Neural crest cell (in vitro differentiated cells): ENCODE measurements around the gene COPG2. TPM values are rescaled to one million over a fixed set of nuclear protein-coding genes. Genes with fewer than 3 reads are reported as not detected.

Experiments
- DNase-seq: peaks from one replicate; pipeline ENCODE4 v3.0.0; 2021; ENCODE audit warnings: low read depth, mixed read lengths, low spot score
- H3K27ac Mint-ChIP-seq: one replicate; pipeline ENCODE4 v1.8.0; 2021; ENCODE audit warnings: mild to moderate bottlenecking, mixed read lengths; ENCODE audit not compliant: unreplicated experiment
- H3K27me3 Mint-ChIP-seq: 2 replicates; pipeline ENCODE4 v1.8.0; 2021; ENCODE audit warnings: low read depth, mild to moderate bottlenecking, mixed read lengths
- H3K36me3 Mint-ChIP-seq: 2 replicates; pipeline ENCODE4 v1.8.0; 2021; ENCODE audit warnings: low read depth, mild to moderate bottlenecking, mixed read lengths
- H3K4me1 Mint-ChIP-seq: 2 replicates; pipeline ENCODE4 v1.8.0; 2021; ENCODE audit warnings: mixed read lengths
- H3K4me3 Mint-ChIP-seq: one replicate; pipeline ENCODE4 v1.8.0; 2021; ENCODE audit warnings: mild to moderate bottlenecking, mixed read lengths
- H3K9me3 Mint-ChIP-seq: 2 replicates; pipeline ENCODE4 v1.8.0; 2021; ENCODE audit warnings: mixed read lengths
- CTCF ChIP-seq: fragments of 200-600 bp; sonication (generic); conservative IDR thresholded peaks from 2 replicates; pipeline ENCODE4 v1.5.0; 2021; ENCODE audit warnings: antibody characterized with exemption, mild to moderate bottlenecking
- total RNA-seq: library from RNA; stranded (reverse); gene quantifications from 2 replicates; pipeline ENCODE4 v1.2.1, GENCODE V29; 2021

The COPG2 gene
- total RNA-seq, 1 donor from 2014 or later = 62.7 TPM

DNA sequence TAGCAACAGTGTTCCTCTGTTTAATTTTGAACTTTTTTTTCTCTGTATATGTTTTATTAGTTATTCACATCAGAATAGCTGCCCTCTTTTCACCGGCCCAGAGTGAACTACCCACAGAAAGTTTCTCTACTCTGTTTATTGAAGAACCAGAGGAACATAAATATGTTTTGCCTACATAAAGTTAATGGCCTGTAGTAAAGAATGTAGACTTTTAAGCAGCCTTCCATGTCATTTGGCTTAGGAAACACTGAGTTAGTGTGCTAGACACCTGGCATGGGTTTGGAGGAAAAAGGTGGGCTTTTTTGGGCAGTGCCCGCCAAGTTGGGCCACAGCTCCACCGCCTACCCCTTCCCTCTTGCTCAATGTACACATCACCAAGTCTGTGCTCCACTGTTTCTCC, 185.5 kb downstream of the COPG2 start:
- no peak for DNase-seq
- TF ChIP-seq CTCF = no peak
- Mint-ChIP-seq H3K36me3 (no peaks in the 10 kb centered on the region), H3K9me3 (peaks cover 6% of the 10 kb centered on the region), H3K27me3 (peaks cover 8% of the 10 kb centered on the region), H3K4me3 (no peak overlapping the region), H3K27ac (no peak overlapping the region), H3K4me1 (peaks cover 25% of the 10 kb centered on the region)

- peaks cover 6% of the 10 kb centered on the region for H3K9me3 Mint-ChIP-seq
- peaks cover 20% of the 10 kb centered on the region for H3K4me1 Mint-ChIP-seq
- no peak overlapping the region for H3K4me3 Mint-ChIP-seq
- H3K27me3 Mint-ChIP-seq = peaks cover 8% of the 10 kb centered on the region
- TF ChIP-seq CTCF = no peak
- H3K36me3 Mint-ChIP-seq = no peaks in the 10 kb centered on the region
- DNase-seq = no peak
- no peak overlapping the region for H3K27ac Mint-ChIP-seq
Measured at GRCh38 chr7:130481898-130482297, 186.7 kb downstream of the COPG2 start.

- no peaks in the 10 kb centered on the region for H3K9me3 Mint-ChIP-seq
- DNase-seq = no peak
Measured at GRCh38 chr7:130479716-130480400, 188.7 kb downstream of the COPG2 start.

DNA sequence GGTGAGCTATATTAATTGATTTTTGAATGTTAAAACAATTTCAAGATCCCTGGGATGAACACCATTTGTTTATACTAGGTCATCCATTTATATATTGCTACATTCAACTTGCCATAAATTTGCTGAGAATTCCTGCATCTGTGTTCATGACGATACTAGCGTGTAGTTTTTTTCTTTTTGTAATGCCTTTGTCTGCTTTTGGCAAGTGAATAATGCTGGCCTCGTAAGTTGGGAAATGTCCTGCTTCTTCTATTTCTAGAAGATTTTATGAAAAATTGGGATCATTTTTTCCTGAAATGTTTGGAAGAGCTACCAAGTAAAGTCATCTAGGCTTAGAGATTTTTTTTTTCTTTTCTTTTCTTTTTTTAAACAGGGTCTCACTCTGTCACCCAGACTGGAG, 189.6 kb downstream of the COPG2 start:
- TF ChIP-seq CTCF = no peak
- Mint-ChIP-seq H3K36me3 (no peaks in the 10 kb centered on the region), H3K9me3 (no peaks in the 10 kb centered on the region), H3K4me1 (peaks cover 18% of the 10 kb centered on the region), H3K27me3 (no peaks in the 10 kb centered on the region), H3K4me3 (no peak overlapping the region), H3K27ac (no peak overlapping the region)
- no peak for DNase-seq

More at GRCh38 chr7:130479716-130480400, 188.7 kb downstream of the COPG2 start:
- H3K36me3 Mint-ChIP-seq = no peaks in the 10 kb centered on the region
- no peak overlapping the region for H3K4me3 Mint-ChIP-seq
- peaks cover 21% of the 10 kb centered on the region for H3K4me1 Mint-ChIP-seq
- no peaks in the 10 kb centered on the region for H3K27me3 Mint-ChIP-seq
- no peak overlapping the region for H3K27ac Mint-ChIP-seq
- no peak for TF ChIP-seq CTCF

DNA sequence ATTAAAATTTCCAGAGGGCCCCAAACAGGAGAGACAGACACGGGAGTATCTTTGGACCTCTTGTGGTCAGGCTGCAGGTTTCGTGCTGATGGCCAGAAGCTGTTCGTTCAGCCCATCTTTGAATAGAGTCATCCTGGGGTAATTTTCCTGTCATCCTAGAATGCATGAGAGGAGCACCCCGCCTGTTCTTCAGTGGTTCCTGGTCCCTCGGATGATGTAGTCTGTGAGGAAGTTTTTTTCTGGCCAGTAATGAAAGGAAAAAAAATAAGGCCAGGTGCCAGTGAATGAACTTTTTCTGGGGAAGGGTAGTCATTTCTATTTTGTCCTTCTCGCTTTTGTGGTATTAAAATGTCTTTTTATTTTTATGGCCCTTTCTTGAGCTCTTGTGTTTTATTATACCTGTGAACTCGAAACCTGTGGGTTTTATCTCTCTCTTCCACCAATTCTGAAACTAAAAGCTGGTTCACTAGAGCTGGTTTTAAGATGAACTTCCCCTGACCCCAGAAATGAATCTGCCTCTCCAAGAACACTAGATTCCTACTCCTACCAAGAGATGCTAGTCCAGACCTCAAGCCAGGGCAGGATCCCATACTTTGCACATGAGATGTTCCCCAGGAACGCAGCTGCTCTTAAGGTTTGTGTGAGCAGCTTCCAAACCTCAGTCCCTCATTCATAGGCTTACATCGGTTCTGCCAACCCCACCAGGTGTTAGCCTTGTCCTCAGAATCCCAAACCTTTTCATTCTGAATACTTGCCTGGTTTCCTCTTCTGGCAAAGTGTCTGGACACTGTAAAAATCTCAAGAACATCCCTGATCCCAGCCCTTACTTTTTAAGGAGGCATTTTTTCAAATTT, 192.0 kb downstream of the COPG2 start:
- Mint-ChIP-seq H3K9me3 (no peaks in the 10 kb centered on the region), H3K36me3 (no peaks in the 10 kb centered on the region), H3K27ac (no peak overlapping the region), H3K4me1 (peaks cover 18% of the 10 kb centered on the region), H3K4me3 (peak overlapping the region; percentile 23), H3K27me3 (no peaks in the 10 kb centered on the region)
- TF ChIP-seq CTCF = no peak
- DNase-seq = no peak
